LNCaP clone FGC (cell line): Measurements from ENCODE around the gene PSTPIP2.

Experiments
- DNase-seq: peaks from one replicate; pipeline ENCODE4 v3.0.0-alpha.2; 2011; ENCODE audit warnings: low read depth
- H3K4me3 ChIP-seq: 2 replicates; pipeline ENCODE4 v1.5.1; 2011; ENCODE audit warnings: mild to moderate bottlenecking, low read depth, low read length, control low read depth
- TF ChIP-seq, protein P1 (sequence below): IDR thresholded peaks from 2 replicates; pipeline ENCODE4 v1.5.1; 2012; ENCODE audit warnings: mild to moderate bottlenecking; ENCODE audit not compliant: control insufficient read depth, insufficient read depth; ENCODE audit errors: extremely low read depth

Gene PSTPIP2

DNA sequence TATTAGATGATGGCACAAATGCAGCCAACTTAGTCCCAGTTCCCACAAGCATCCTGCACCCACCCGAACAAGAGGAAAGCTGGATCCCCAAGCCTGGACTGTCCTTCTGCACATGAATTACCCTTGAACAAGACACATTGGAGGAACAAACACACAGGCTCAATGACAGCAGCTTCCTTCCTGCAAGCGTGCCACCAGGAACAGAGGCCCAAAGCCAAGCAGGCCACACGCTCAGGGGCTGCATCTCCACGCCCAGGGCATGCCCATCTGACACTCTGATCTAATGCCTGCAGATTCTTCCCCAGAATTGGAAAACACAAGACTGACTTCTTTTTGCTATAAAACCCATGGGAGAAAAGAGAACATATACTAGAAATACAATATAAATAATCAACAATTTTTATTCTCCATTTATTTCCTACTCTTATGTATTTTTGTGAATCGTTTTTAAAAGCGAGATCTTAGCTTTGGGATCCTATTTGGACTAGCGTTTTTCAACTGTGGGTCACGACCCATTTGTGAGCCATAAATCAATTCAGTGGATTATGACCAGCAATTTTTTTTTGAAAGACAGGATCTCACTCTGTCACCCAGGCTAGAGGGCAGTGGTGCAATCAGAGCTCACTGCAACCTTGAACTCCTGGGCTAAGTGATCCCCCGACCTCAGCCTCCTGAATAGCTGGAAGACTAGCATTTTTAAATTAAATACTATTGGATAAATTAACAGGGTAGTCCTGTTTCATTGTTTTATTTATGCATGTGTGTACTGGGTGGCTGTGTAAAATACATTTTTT, 34.4 kb downstream of the PSTPIP2 start:
- TF ChIP-seq, protein P1, sequence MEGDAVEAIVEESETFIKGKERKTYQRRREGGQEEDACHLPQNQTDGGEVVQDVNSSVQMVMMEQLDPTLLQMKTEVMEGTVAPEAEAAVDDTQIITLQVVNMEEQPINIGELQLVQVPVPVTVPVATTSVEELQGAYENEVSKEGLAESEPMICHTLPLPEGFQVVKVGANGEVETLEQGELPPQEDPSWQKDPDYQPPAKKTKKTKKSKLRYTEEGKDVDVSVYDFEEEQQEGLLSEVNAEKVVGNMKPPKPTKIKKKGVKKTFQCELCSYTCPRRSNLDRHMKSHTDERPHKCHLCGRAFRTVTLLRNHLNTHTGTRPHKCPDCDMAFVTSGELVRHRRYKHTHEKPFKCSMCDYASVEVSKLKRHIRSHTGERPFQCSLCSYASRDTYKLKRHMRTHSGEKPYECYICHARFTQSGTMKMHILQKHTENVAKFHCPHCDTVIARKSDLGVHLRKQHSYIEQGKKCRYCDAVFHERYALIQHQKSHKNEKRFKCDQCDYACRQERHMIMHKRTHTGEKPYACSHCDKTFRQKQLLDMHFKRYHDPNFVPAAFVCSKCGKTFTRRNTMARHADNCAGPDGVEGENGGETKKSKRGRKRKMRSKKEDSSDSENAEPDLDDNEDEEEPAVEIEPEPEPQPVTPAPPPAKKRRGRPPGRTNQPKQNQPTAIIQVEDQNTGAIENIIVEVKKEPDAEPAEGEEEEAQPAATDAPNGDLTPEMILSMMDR: no peak
- DNase-seq: no peak
- no peak overlapping the region for H3K4me3 ChIP-seq

DNA sequence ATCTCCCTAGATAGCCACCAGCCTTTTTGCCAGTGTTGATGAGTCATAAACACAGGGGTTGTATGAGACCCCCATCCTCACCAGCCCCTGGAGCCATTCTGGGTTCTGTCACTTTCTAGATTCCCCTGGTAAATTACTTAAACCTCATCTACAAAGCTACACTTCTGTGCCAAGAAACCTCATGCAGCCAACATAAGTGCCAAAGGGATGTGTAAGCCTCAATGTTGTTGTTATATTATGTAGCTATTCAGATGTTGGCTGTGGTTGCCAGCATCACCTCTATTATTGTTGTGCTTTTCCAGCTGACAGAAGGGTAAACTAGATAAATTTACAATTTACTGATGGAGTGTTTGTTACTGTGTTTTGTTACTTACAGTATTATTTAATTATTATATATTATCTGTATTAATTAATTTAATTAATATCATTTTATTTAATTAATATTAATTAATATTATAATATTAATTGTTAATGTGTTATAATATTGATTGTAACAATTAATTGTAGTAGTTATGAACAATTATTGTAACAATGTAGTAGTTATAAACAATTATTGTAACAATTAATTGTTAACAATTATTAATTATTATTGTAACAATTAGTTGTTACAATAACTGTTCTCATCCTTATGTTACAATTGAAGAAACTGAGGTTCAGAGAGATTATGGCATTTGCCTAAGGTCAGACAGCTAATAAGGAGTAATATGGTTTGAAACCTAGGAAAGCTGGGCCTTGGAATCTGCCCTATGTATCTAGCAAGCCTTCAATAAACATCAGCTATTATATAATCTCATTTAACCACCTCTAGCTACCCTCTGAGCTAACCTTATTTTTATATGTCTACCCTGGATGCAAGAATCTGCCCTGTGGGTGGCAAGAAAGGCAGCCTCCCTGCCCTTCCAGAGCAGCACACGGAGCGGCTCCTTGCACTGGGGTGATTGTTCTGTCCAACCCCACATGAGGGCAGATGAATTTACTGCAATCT, 36.1 kb downstream of the PSTPIP2 start:
- DNase-seq: no peak
- H3K4me3 ChIP-seq: no peak overlapping the region
- TF ChIP-seq, protein P1: no peak

DNA sequence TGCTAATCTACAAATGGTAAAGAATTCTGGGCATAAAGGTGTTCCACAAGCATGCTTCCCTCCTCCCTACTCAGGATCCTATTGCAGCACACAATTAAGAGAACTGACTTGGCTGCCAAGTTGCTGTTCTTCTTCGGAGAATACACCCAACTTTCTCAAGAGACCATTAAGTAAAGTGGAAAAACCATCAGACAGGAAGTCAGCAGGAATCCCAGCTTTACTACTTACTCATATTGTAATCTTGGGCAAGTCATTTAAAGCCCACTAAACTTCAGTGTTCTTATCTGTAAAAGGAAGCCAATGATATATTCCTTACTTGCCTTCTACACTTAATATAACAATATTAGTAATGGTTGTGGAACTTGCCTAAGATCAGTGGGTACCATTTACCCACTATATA, 37.8 kb downstream of the PSTPIP2 start:
- TF ChIP-seq, protein P1: no peak
- H3K4me3 ChIP-seq: no peak overlapping the region
- no peak for DNase-seq

DNA sequence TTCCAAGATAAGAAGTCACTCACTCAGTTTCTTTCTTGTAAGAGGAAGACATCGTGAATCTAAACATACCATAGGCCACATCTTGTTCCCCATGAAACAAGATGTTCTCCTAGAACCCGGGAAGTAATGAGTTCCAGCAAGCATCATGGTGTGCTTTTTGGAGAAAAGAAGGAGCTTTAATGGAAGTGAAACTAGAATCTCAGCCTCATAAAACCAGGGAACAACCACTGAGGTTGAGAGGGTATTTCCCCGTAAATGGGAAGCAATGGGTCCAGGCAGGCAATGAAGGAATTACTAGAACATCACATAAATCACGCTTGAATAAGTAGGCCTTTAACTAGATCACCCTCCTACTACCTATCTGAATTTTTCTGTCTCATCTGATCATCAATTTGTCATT, 40.3 kb downstream of the PSTPIP2 start:
- H3K4me3 ChIP-seq: no peak overlapping the region
- no peak for DNase-seq
- TF ChIP-seq, protein P1: no peak

DNA sequence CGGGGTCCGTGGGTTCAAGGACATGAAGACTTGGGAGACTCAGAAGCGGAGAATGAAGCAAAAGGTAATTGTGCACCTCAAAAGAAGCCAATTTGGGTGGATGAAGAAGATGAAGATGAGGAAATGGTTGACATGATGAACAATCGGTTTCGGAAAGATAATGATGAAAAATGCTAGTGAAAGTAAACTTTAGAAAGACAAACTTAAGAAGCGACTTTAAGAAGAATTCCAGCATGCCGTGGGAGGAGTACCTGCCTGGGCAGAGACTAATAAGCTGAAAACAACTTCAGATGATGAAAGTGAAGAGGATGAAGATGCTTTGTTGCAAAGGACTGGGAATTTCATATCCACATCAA, 43.5 kb downstream of the PSTPIP2 start:
- no peak overlapping the region for H3K4me3 ChIP-seq
- no peak for DNase-seq
- TF ChIP-seq, protein P1: no peak

DNA sequence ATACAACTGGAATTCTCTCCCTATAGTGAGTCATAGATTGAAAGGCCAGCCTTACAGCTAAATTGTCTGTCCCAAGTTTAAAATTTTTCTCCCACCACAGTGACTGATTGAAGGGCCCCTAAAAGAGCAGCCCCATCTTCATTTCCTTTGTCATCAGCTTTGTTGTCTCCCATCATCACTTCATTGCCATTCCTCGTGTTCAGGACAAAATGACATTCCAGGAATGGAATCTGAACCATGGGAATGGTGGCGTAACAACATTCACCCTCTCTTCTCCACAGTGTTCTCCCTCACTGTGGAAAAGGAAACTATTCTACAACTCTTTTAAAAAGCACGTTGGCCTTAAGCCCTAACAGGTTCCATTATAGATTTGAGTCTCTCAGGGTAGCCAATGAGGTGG, 52.1 kb downstream of the PSTPIP2 start:
- H3K4me3 ChIP-seq: no peak overlapping the region
- TF ChIP-seq, protein P1: no peak
- DNase-seq: no peak
